HG02571 (cell line): ENCODE results near the gene RNF41.

Experiments
- ATAC-seq: cut with Tn5 transposase; IDR thresholded peaks from one replicate; pipeline ENCODE4 v1.9.1; 2021; ENCODE audit warnings: mild to moderate bottlenecking, moderate library complexity; ENCODE audit not compliant: unreplicated experiment

RNF41 gene

GRCh38 chr12:56154246-56154771, 67.4 kb downstream of the RNF41 start:
- no peak for ATAC-seq

GRCh38 chr12:56153678-56154065, 68.0 kb downstream of the RNF41 start:
- ATAC-seq, result no peak

- ATAC-seq, result no peak
These were observed 68.7 kb downstream of the RNF41 start for GRCh38 chr12:56152756-56153677.
